Caco-2 (cell line): ENCODE data around the gene PRRX2. TPM values are rescaled to one million over a fixed set of nuclear protein-coding genes. Genes with fewer than 3 reads are reported as not detected.

Experiments used
- BruUV-seq: library from RNA; stranded (reverse); fragments of 400-500 nt; replicated peaks from 2 replicates; lab custom pipeline; 2021; lab: Mats Ljungman, UMichigan
- CTCF ChIA-PET: fragments of 300-600 bp; sonication (Branson Sonifier 250); formaldehyde crosslinking; loops from one replicate; lab custom pipeline; 2022; ENCODE audit warnings: antibody characterized with exemption; lab: Charles Lee
- POLR2A ChIA-PET: fragments of 300-600 bp; sonication (Branson Sonifier 250); formaldehyde crosslinking; loops from one replicate; lab custom pipeline; 2022; ENCODE audit warnings: antibody characterized with exemption; lab: Charles Lee
- DNase-seq, 2 experiments: peaks; one replicate each; pipeline versions ENCODE4 v3.0.0 to v3.0.0-alpha.2; 2020 to 2022
- H3K27me3 ChIP-seq: replicated peaks from 2 replicates; pipeline ENCODE4 v1.6.0; 2011; ENCODE audit warnings: low read length; ENCODE audit not compliant: control insufficient read depth, insufficient read depth
- H3K36me3 ChIP-seq: 2 replicates; pipeline ENCODE4 v1.5.1; 2011; ENCODE audit warnings: low read length; ENCODE audit not compliant: control insufficient read depth, insufficient read depth
- H3K4me1 ChIP-seq: fragments of 250-450 bp; sonication (Bioruptor Pico); 2 replicates; pipeline ENCODE4 v1.5.1; 2020; ENCODE audit warnings: mild to moderate bottlenecking
- H3K4me3 ChIP-seq: 2 replicates; pipeline ENCODE4 v1.5.1; 2011; ENCODE audit warnings: low read depth, mild to moderate bottlenecking, control low read depth, low read length
- H3K9me3 ChIP-seq: fragments of 250-450 bp; sonication (Bioruptor Pico); 2 replicates; pipeline ENCODE4 v1.5.1; 2020; ENCODE audit warnings: mild to moderate bottlenecking, moderate library complexity
- H3K27ac Mint-ChIP-seq: one replicate; pipeline ENCODE4 v1.8.0; 2022; ENCODE audit warnings: mixed read lengths; ENCODE audit not compliant: unreplicated experiment
- H3K27me3 Mint-ChIP-seq: one replicate; pipeline ENCODE4 v1.8.0; 2022; ENCODE audit warnings: mixed read lengths; ENCODE audit not compliant: insufficient read depth, unreplicated experiment
- H3K36me3 Mint-ChIP-seq: one replicate; pipeline ENCODE4 v1.8.0; 2022; ENCODE audit warnings: mild to moderate bottlenecking, mixed read lengths; ENCODE audit not compliant: insufficient read depth, unreplicated experiment
- H3K4me1 Mint-ChIP-seq: one replicate; pipeline ENCODE4 v1.8.0; 2022; ENCODE audit warnings: low read depth, mixed read lengths; ENCODE audit not compliant: unreplicated experiment
- H3K4me3 Mint-ChIP-seq: one replicate; pipeline ENCODE4 v1.8.0; 2022; ENCODE audit warnings: mild to moderate bottlenecking, moderate library complexity, mixed read lengths; ENCODE audit not compliant: unreplicated experiment
- H3K9me3 Mint-ChIP-seq: one replicate; pipeline ENCODE4 v1.8.0; 2022; ENCODE audit warnings: mixed read lengths; ENCODE audit not compliant: unreplicated experiment
- intact Hi-C: fragments of 100-400 bp; cut with micrococcal nuclease; formaldehyde crosslinking; loops from one replicate; pipeline ENCODE4 v1.10.0; 2022; ENCODE audit not compliant: unreplicated experiment
- total RNA-seq: library from RNA; stranded (reverse); gene quantifications from 2 replicates; pipeline ENCODE4 v1.2.3, GENCODE V29; 2022
- TF ChIP-seq, protein P1 (sequence below), 2 experiments: fragments of 200-600 bp in 1 of 2; IDR thresholded peaks; 1 replicate in 1 of 2; 2 replicates in 1 of 2; pipeline versions ENCODE4 v1.5.1 to v1.8.0; 2011 to 2022; ENCODE audit warnings: antibody characterized with exemption in 1 of 2, control low read depth in 1 of 2, inconsistent platforms in 1 of 2, low read depth in 1 of 2, low read length in 1 of 2, mild to moderate bottlenecking in 1 of 2, moderate library complexity in 1 of 2; ENCODE audit not compliant: insufficient read depth in 1 of 2, severe bottlenecking in 1 of 2, unreplicated experiment in 1 of 2

PRRX2 gene
- total RNA-seq, 1 experiment from 2014 or later: not detected

DNA sequence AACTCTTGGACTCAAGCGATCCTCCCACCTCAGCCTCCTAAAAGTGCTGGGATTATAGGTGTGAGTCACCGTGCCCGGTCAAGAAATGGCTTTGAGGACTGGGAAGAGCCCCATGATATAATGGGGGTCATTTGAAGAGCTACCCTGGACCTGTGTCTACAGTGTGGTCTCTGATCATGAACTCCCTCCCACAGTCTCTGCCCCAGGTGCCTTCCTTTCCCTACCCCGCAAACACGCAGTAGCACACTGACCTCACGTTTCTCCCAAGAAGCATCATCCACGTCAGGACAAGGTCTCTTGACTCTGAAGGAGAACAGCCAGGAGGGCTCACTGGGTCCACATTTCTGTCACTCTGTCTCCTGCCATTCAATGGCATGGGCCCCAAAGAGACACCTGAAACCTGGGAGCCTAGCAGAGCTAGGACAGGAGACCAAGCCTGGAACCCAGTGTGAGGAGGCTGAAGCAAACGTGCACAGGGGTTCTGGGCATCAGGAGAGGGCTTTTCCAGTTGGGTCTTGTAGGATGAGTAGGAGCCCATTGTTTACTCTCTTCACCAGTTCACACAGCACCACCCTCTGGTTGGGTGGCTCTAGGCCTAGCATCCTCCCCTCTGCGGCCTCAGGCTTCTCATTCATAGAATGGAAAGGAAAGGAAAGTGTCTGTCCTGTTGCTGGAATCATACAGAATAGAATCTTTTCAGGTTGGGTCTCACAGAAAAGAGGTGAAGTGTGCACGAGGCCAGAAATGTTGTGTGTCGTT, 23.0 kb downstream of the PRRX2 start:
- BruUV-seq: no TSS peak
- H3K27ac Mint-ChIP-seq: no peak overlapping the region
- TF ChIP-seq, protein P1, sequence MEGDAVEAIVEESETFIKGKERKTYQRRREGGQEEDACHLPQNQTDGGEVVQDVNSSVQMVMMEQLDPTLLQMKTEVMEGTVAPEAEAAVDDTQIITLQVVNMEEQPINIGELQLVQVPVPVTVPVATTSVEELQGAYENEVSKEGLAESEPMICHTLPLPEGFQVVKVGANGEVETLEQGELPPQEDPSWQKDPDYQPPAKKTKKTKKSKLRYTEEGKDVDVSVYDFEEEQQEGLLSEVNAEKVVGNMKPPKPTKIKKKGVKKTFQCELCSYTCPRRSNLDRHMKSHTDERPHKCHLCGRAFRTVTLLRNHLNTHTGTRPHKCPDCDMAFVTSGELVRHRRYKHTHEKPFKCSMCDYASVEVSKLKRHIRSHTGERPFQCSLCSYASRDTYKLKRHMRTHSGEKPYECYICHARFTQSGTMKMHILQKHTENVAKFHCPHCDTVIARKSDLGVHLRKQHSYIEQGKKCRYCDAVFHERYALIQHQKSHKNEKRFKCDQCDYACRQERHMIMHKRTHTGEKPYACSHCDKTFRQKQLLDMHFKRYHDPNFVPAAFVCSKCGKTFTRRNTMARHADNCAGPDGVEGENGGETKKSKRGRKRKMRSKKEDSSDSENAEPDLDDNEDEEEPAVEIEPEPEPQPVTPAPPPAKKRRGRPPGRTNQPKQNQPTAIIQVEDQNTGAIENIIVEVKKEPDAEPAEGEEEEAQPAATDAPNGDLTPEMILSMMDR (IDR thresholded peaks at IDR 0.05; ENCODE audit: insufficient read depth in 1 of 2, low read depth in 1 of 2, low read length in 1 of 2, severe bottlenecking in 1 of 2, unreplicated experiment in 1 of 2): no peak
- intact Hi-C loops: no loop called here
- Histone ChIP-seq H3K4me3 (no peak overlapping the region), H3K9me3 (no peaks in the 10 kb centered on the region), H3K27me3 (no peaks in the 10 kb centered on the region), H3K4me1 (peaks cover 9% of the 10 kb centered on the region; the same call in 1 of the 2 replicates), H3K36me3 (no peaks in the 10 kb centered on the region)
- no peaks in the 10 kb centered on the region for H3K9me3 Mint-ChIP-seq
- H3K36me3 Mint-ChIP-seq: no peaks in the 10 kb centered on the region
- POLR2A ChIA-PET: no interaction called here
- DNase-seq: no peak
- no peaks in the 10 kb centered on the region for H3K4me1 Mint-ChIP-seq
- no peaks in the 10 kb centered on the region for H3K27me3 Mint-ChIP-seq
- no peak overlapping the region for H3K4me3 Mint-ChIP-seq
- CTCF ChIA-PET: no interaction called here

DNA sequence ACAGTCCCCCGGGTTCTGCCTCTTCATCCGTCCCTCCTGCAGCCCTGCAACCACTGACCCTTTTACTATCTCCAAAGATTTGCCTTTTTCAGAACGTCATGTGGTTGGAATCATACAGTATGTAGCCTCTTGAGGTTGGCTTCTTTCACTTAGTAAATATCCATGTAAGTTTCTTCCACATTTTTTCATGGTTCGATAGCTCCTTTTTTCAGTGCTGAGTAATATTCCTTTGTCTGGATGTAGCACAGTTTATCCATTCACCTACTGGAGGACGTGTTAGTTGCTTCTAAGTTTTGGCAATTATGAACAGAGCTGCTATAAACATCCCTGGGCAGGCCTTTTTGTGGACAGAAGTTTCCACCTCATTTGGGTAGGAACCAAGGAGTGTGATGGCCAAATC, 27.1 kb downstream of the PRRX2 start:
- Mint-ChIP-seq H3K4me1 (peaks cover 5% of the 10 kb centered on the region), H3K36me3 (no peaks in the 10 kb centered on the region), H3K4me3 (no peak overlapping the region), H3K9me3 (no peaks in the 10 kb centered on the region), H3K27ac (no peak overlapping the region), H3K27me3 (peaks cover 6% of the 10 kb centered on the region)
- intact Hi-C loops: no loop called here
- no peaks in the 10 kb centered on the region for H3K9me3 ChIP-seq
- H3K4me1 ChIP-seq: no peaks in the 10 kb centered on the region
- no peak for DNase-seq
- H3K27me3 ChIP-seq: peaks cover 2% of the 10 kb centered on the region
- TF ChIP-seq, protein P1 (IDR thresholded peaks at IDR 0.05; ENCODE audit: insufficient read depth in 1 of 2, low read depth in 1 of 2, low read length in 1 of 2, severe bottlenecking in 1 of 2, unreplicated experiment in 1 of 2): no peak
- CTCF ChIA-PET: interaction anchor here (0.6 kb wide), 1 partner anchor 833 kb away, joined by 3 read pairs; no protein-coding TSS in a partner anchor
- H3K4me3 ChIP-seq: no peak overlapping the region
- BruUV-seq: no TSS peak
- POLR2A ChIA-PET: no interaction called here
- no peaks in the 10 kb centered on the region for H3K36me3 ChIP-seq

DNA sequence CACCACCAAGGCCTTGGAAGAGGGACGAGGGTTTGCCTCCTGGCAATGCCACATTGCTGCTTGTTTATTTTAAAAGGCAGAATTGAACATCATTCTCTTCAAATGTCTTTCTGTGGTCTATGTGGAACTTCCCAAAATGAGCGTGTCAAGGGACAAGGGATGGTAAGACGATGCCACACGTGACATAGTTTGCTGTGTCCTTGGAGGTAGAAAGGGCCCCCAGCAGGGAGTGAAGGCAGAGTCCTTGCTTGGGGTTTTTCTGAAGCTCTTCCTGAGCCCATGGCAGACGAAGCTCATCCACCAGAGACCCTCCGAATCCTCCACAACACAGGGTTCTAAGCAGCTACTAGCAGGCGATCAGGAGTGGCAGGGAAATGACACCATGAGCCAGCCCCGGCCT, 28.3 kb downstream of the PRRX2 start:
- H3K9me3 ChIP-seq: no peaks in the 10 kb centered on the region
- CTCF ChIA-PET: interaction anchor here (0.6 kb wide), 1 partner anchor 1624 kb away, joined by 7 read pairs; no protein-coding TSS in a partner anchor
- intact Hi-C loops: no loop called here
- no peaks in the 10 kb centered on the region for H3K36me3 ChIP-seq
- BruUV-seq: no TSS peak
- Mint-ChIP-seq H3K4me3 (no peak overlapping the region), H3K4me1 (peaks cover 5% of the 10 kb centered on the region), H3K36me3 (no peaks in the 10 kb centered on the region), H3K27me3 (peaks cover 6% of the 10 kb centered on the region), H3K27ac (no peak overlapping the region), H3K9me3 (no peaks in the 10 kb centered on the region)
- no peaks in the 10 kb centered on the region for H3K4me1 ChIP-seq
- DNase-seq: no peak
- TF ChIP-seq, protein P1 (IDR thresholded peaks at IDR 0.05; ENCODE audit: insufficient read depth in 1 of 2, low read depth in 1 of 2, low read length in 1 of 2, severe bottlenecking in 1 of 2, unreplicated experiment in 1 of 2): no peak
- peaks cover 2% of the 10 kb centered on the region for H3K27me3 ChIP-seq
- POLR2A ChIA-PET: no interaction called here
- no peak overlapping the region for H3K4me3 ChIP-seq
